Body of pancreas (tissue), 4 donors: Measurements from ENCODE around the gene RABGGTA.

Experiments
- POLR2A ChIP-seq, 3 donors: fragments of 450-650 bp; IDR thresholded peaks; one replicate each; pipeline ENCODE4 v1.6.1; 2016; ENCODE audit warnings: antibody characterized with exemption in 3 of 3, mild to moderate bottlenecking in 2 of 3
- TF ChIP-seq, protein P1 (sequence below), 7 experiments: fragments of 450-650 bp in 4 of 7; fragments of 200-600 bp in 3 of 7; sonication (generic) in 3 of 7; IDR thresholded peaks; one replicate each; pipeline ENCODE4 v1.5.1; 2016 to 2019; ENCODE audit warnings: antibody characterized with exemption in 7 of 7

DNA sequence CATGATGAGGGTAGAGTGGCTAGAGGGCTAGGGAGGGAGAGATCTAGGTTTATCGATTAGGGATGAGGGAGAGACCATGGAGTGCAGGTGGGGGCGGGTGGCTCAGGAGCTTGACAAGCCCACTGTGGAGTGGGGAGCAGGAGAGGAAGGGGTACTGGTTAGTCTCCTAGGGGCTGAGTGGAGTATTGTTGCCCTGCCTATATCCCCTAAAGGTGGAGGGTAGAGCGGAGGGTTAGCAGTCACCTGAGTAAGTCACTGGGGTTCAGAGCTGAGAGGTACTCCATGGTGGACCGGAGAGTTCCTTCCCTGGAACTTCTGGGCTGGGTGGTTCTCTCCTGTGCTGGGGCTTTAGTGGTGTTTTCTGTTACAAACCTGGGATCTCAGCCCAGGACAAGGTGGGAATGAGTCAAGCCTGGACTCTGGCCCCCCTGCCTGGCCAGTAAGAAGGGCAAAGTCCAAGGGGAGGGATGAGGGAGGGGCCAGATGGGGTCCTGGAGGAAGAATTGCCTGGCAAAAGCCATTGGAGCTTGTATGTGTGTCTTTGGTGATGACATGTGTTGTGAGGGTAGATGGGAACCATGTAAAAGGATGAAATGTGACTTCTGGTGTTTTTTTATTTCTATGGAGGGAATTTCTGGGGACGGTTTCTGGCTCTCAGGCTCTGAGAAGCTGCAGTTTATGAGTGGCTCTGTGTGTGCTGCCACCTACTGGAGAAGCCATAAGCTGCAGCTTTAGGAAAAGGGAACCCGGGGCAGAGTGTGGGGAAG is 36.4 kb upstream of the RABGGTA start, which contains the start of gene CIDEB:
- peak; percentile 41 to 55 (median 54) for TF ChIP-seq POLR2A (IDR thresholded peaks at IDR 0.05)
- TF ChIP-seq, protein P1, sequence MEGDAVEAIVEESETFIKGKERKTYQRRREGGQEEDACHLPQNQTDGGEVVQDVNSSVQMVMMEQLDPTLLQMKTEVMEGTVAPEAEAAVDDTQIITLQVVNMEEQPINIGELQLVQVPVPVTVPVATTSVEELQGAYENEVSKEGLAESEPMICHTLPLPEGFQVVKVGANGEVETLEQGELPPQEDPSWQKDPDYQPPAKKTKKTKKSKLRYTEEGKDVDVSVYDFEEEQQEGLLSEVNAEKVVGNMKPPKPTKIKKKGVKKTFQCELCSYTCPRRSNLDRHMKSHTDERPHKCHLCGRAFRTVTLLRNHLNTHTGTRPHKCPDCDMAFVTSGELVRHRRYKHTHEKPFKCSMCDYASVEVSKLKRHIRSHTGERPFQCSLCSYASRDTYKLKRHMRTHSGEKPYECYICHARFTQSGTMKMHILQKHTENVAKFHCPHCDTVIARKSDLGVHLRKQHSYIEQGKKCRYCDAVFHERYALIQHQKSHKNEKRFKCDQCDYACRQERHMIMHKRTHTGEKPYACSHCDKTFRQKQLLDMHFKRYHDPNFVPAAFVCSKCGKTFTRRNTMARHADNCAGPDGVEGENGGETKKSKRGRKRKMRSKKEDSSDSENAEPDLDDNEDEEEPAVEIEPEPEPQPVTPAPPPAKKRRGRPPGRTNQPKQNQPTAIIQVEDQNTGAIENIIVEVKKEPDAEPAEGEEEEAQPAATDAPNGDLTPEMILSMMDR (IDR thresholded peaks at IDR 0.05) = peak; percentile 83 to 97 (median 93)
